BLaER1 treated with 17β-estradiol and CSF1 and Interleukin-3, amounts not matched to agents 10 nM and 100 nM (cell line): ENCODE results near the gene F13B.
"Not testable (repeated sequence)": the region's sequence is repeated elsewhere in the genome, so short reads cannot be mapped to it uniquely, and the experiment has no call there.

Experiments used
- H3K27ac ChIP-seq, 11 experiments: shearing (Covaris generic); formaldehyde crosslinking; 2 replicates each; pipeline ENCODE4 v1.8.1; 2022
- H3K27me3 ChIP-seq, 11 experiments: shearing (Covaris generic); formaldehyde crosslinking; 2 replicates each; pipeline ENCODE4 v1.8.1; 2022
- H3K36me3 ChIP-seq, 11 experiments: shearing (Covaris generic); formaldehyde crosslinking; 2 replicates each; pipeline ENCODE4 v1.8.1; 2022
- H3K4me1 ChIP-seq, 10 experiments: shearing (Covaris generic); formaldehyde crosslinking; 2 replicates each; pipeline ENCODE4 v1.8.1; 2022
- H3K4me2 ChIP-seq, 11 experiments: shearing (Covaris generic); formaldehyde crosslinking; 2 replicates each; pipeline ENCODE4 v1.8.1; 2022
- H3K4me3 ChIP-seq, 10 experiments: shearing (Covaris generic); formaldehyde crosslinking; 2 replicates each; pipeline ENCODE4 v1.8.1; 2022
- H3K9ac ChIP-seq, 11 experiments: shearing (Covaris generic); formaldehyde crosslinking; 2 replicates each; pipeline ENCODE4 v1.8.1; 2022
- H3K9me3 ChIP-seq, 11 experiments: shearing (Covaris generic); formaldehyde crosslinking; replicated peaks in 1 of 11; 2 replicates each; pipeline ENCODE4 v1.8.1; 2022
- H4K20me1 ChIP-seq, 11 experiments: shearing (Covaris generic); formaldehyde crosslinking; 2 replicates each; pipeline ENCODE4 v1.8.1; 2022
- Cebpa-rat ChIP-seq, 11 experiments: shearing (Covaris generic); IDR thresholded peaks; 2 replicates each; pipeline ENCODE4 v1.8.1; 2022

The F13B gene

DNA sequence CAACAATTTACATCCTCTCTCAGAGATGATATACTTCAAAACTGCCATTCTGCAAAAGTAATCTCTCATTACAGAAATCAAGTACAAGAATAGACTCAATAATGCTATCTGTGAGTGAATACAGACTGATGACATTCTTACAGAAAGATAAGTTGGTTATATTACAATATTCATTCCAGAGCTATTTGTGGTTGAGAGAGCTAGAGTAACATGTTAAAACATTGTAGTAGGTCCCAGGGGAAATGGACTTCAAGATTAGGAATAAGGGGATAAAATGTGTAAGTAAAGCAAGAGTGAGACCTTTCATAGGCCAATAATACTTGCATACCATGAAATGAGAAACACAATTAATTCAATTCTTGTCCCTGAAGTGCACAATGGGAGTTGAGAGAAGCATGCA lies 1.5 kb downstream of the F13B start:
- peaks cover 0 to 16% (median 11%) of the 10 kb centered on the region in 11 experiments; a peak in 13 of 22 replicates for H3K9me3 ChIP-seq
- H3K4me2 ChIP-seq, result no peak overlapping the region
- H4K20me1 ChIP-seq, result no peaks in the 10 kb centered on the region
- no peak for TF ChIP-seq Cebpa-rat (IDR thresholded peaks at IDR 0.05)
- H3K27ac ChIP-seq, result no peak overlapping the region
- no peaks in the 10 kb centered on the region for H3K36me3 ChIP-seq
- H3K4me3 ChIP-seq, result no peak overlapping the region
- peaks cover 0 to 13% (median 9%) of the 10 kb centered on the region in 10 experiments; a peak in 9 of 20 replicates for H3K4me1 ChIP-seq
- no peaks in the 10 kb centered on the region for H3K27me3 ChIP-seq
- H3K9ac ChIP-seq, result no peak overlapping the region

DNA sequence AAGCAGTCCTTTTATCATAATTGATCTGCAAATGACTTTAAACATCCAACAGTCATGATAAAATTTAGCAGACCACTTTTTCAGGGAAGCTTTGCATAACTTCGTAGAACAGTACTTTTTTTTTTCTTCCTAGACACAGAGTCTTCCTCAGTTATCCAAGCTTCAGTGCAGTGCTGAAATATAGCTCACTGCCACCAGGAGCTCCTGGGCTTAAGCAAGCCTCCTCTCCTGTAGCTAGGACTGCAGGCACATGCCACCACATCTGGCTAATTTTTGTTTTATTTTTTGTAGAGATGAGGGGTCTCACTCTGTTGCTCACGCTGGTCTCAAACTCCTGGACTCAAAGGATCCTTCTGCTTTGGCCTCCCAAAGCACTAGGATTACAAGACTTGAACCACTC lies 3.8 kb downstream of the F13B start:
- Histone ChIP-seq H3K4me1 (peaks cover 0 to 13% (median 9%) of the 10 kb centered on the region in 10 experiments; a peak in 9 of 20 replicates), H3K36me3 (no peaks in the 10 kb centered on the region), H4K20me1 (no peaks in the 10 kb centered on the region), H3K27ac (peak overlapping the region in 2 of 11 experiments; percentile 3 to 35; a peak in 2 of 22 replicates), H3K27me3 (no peaks in the 10 kb centered on the region), H3K9me3 (no peaks in the 10 kb centered on the region), H3K4me3 (no peak overlapping the region), H3K4me2 (peak overlapping the region in 6 of 11 experiments; percentile 7 to 43 (median 33); a peak in 8 of 22 replicates), H3K9ac (no peak overlapping the region)
- TF ChIP-seq Cebpa-rat (IDR thresholded peaks at IDR 0.05), result no peak

DNA sequence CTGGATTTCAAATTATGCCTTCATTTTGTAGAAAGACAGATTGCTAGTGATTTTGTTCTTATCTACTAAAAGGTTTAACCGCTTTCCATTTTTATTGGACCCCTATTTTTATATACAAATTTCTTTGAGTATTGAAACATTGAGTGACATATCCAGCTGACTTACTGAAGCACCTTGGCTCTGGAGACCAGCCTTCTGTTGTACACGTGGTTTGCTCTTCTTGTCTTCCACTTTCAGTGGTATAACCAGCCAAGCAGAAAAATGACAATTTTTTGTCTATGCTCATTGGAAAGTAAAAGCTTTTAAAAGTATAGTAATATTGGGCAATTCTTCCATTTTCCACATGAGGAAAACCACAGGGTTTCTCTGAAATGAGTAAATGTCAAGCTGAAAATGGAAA lies 4.4 kb downstream of the F13B start:
- peaks cover 0 to 13% (median 9%) of the 10 kb centered on the region in 10 experiments; a peak in 9 of 20 replicates for H3K4me1 ChIP-seq
- no peaks in the 10 kb centered on the region for H3K9me3 ChIP-seq
- no peak overlapping the region for H3K4me3 ChIP-seq
- H4K20me1 ChIP-seq, result no peaks in the 10 kb centered on the region
- H3K36me3 ChIP-seq, result no peaks in the 10 kb centered on the region
- peak overlapping the region in 1 of 11 experiments; percentile 3; a peak in 1 of 22 replicates for H3K27ac ChIP-seq
- no peaks in the 10 kb centered on the region for H3K27me3 ChIP-seq
- peak overlapping the region in 7 of 11 experiments; percentile 7 to 43 (median 20); a peak in 8 of 22 replicates for H3K4me2 ChIP-seq
- no peak overlapping the region for H3K9ac ChIP-seq
- no peak for TF ChIP-seq Cebpa-rat (IDR thresholded peaks at IDR 0.05)

DNA sequence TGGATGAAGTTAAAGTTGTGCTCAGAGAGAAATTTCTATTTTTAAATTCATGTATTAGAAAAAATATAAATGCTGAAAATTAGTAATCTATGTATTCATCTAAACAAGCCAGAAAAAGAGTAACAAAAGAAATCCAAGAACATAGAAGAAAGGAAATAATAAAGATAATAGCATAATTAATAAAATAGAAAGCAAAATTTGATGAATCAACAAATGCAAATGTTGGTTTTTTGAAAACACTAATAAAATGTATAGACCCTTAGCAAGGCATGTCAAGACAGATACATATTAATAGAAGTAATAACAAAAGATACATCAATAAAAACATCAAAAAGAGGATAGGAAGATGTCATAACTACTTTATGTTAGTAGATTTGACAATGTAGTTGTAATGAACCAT lies 18.0 kb downstream of the F13B start:
- H3K4me3 ChIP-seq, result no peak overlapping the region
- H3K4me1 ChIP-seq, result peaks cover 0 to 5% (median 0%) of the 10 kb centered on the region in 10 experiments; a peak in 1 of 20 replicates
- H3K4me2 ChIP-seq, result no peak overlapping the region
- no peaks in the 10 kb centered on the region for H3K27me3 ChIP-seq
- peaks cover 0 to 9% (median 5%) of the 10 kb centered on the region in 11 experiments; a peak in 7 of 22 replicates for H3K9me3 ChIP-seq
- no peaks in the 10 kb centered on the region for H4K20me1 ChIP-seq
- H3K27ac ChIP-seq, result no peak overlapping the region
- TF ChIP-seq Cebpa-rat (IDR thresholded peaks at IDR 0.05), result no peak
- H3K36me3 ChIP-seq, result no peaks in the 10 kb centered on the region
- no peak overlapping the region for H3K9ac ChIP-seq

DNA sequence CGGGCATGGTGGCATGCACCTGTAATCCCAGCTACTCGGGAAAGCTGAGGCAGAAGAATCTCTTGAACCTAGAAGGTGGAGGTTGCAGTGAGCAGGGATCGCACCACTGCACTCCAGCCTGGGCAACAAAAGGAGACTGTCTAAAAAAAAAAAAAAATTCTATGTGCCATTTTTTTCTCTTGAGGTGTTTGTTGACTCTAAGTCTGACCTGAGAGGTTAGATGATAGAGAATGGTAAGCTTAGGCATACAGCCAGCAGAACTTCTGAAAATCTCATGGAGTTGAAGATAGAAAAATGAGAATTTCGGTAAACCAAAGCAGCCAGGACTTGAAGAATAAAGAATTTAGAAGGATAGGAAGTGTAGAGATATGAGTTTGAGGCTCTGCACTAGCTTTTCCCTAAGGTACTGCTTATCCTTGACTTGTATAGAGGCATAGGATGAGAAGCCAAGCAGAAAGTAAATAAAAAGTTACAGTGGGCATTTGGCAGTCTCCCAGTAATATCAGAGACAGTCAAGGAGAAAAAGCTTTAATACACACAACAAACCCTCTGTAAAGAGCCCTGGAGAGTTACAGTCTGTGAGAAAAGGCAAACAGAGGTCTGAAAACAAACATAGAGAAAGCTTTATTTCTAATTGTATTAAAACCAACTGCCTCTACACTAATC lies 24.3 kb downstream of the F13B start:
- Histone ChIP-seq H3K9ac (no peak overlapping the region), H3K4me3 (no peak overlapping the region), H3K27me3 (no peaks in the 10 kb centered on the region), H3K27ac (no peak overlapping the region), H3K4me1 (no peaks in the 10 kb centered on the region), H4K20me1 (no peaks in the 10 kb centered on the region), H3K4me2 (no peak overlapping the region), H3K9me3 (no peaks in the 10 kb centered on the region), H3K36me3 (no peaks in the 10 kb centered on the region)
- no peak for TF ChIP-seq Cebpa-rat (IDR thresholded peaks at IDR 0.05)

DNA sequence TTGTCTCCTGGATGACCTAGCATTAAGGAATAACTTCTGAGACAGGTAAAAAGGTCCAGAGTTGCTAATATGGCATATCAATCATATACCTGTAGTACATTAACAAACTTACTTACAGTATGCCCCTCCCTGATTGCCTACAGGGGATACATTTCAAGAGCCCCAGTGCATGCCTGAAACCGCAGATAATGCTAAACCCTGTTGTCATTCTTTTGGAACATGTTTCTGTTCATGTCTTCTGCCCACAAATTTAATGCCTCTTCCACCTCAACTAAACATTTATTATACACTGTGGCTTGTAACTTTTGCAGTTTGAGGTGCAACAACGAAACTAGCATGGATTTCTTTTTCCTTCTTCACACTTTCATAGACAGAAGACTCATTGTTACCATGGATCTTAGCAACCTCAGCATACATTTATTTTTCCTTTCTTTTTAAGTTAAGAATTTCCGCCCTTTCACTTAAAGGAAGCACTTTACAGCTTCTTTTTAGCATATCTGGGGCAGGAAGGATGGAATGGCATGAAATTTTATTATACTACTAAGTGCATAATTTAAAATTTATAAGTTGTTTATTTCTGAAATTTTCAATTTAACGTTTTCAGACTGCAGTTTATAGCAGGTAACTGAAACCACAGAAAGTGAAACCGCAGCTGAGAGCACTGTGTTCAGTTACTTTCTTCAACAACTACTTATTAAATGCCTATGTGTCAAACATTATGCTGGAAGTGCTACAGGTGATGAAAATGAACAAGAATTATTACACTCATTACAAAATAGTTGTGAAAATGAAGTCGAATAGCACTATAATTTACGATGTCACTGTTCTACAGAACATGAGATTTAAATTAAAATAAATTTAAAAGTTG lies 25.3 kb downstream of the F13B start:
- no peak for TF ChIP-seq Cebpa-rat (IDR thresholded peaks at IDR 0.05)
- no peak overlapping the region for H3K9ac ChIP-seq
- H4K20me1 ChIP-seq, result no peaks in the 10 kb centered on the region
- no peaks in the 10 kb centered on the region for H3K27me3 ChIP-seq
- H3K27ac ChIP-seq, result no peak overlapping the region
- no peak overlapping the region for H3K4me2 ChIP-seq
- no peaks in the 10 kb centered on the region for H3K9me3 ChIP-seq
- H3K36me3 ChIP-seq, result no peaks in the 10 kb centered on the region
- H3K4me3 ChIP-seq, result no peak overlapping the region
- no peaks in the 10 kb centered on the region for H3K4me1 ChIP-seq

DNA sequence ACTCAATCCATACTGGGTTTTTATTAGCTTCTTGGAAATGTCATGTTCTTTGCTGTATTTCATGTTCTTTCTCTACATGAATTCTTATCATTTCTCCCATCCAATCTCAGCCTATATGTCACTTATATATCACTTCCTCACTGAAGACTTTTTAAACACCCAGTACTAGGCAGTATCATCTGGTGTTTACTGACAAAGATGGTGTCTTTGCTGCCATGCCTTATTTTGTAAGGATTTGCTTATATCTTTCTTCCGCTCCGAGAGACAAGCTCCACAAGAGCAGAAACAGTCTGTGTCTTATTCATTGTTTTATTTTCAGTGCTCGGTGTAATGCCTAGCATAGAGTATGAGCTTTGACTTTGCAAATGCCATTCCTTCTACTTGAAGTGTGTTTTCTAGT lies 30.2 kb downstream of the F13B start:
- Histone ChIP-seq H3K4me2 (no peak overlapping the region), H3K4me1 (no peaks in the 10 kb centered on the region), H3K27me3 (no peaks in the 10 kb centered on the region), H4K20me1 (no peaks in the 10 kb centered on the region), H3K4me3 (no peak overlapping the region), H3K9me3 (no peaks in the 10 kb centered on the region), H3K27ac (no peak overlapping the region), H3K9ac (no peak overlapping the region), H3K36me3 (no peaks in the 10 kb centered on the region)
- TF ChIP-seq Cebpa-rat (IDR thresholded peaks at IDR 0.05), result no peak

DNA sequence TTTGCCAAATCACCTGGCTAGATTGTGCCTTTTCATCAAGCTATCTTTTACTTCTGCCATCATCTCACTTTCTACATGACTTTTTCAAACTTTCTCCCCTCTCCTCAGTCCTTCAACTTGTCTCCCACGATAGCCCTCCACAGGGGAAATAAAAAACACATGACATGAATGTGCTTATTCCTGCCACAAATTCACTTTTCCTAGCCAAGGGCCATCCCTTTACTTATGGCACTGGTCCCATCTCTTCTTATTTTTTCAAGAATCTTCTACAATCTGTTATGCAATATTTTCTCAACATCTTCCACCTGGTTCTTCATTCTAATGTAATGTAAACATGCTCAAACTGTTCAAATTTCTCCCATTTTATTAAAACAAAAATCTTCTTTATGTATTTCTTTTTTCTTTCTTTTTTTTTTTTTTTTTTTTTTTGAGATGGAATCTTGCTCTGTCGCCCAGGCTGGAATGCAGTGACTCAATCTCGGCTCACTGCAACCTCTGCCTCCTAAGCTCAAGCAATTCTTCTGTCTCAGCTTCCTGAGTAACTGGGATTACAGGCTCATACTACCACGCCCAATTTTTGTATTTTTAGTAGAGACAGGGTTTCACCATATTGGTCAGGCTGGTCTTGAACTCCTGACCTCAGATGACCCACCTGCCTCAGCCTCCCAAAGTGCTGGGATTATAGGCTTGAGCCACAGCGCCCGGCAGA lies 32.3 kb downstream of the F13B start:
- H3K4me3 ChIP-seq, H3K4me2 ChIP-seq, H3K4me1 ChIP-seq, H3K36me3 ChIP-seq, H3K27me3 ChIP-seq, H3K27ac ChIP-seq, H4K20me1 ChIP-seq, H3K9ac ChIP-seq, H3K9me3 ChIP-seq: not testable (repeated sequence)

DNA sequence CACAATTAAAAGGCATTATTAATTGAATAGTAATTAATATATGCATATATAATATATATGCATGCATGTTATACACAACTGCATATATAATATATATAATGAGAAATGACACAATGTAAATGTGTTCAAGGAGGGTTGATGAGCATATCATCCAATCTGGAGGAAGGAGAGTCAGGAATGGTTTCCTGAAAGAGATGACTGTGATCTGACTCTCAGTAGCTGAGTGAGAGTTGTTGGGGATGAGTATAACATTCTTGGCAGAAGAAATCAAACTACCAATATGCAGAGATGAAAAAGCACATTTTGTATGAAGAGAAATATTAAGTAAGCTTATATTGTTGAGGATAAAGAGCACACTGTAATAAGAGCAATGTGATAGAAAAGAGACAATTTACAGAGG lies 37.3 kb downstream of the F13B start:
- no peak for TF ChIP-seq Cebpa-rat (IDR thresholded peaks at IDR 0.05)
- no peak overlapping the region for H3K27ac ChIP-seq

More for the DNA sequence above, 37.3 kb downstream of the F13B start:
- Histone ChIP-seq H3K36me3 (no peaks in the 10 kb centered on the region), H3K4me2 (no peak overlapping the region), H3K9me3 (no peaks in the 10 kb centered on the region), H3K4me3 (no peak overlapping the region), H3K9ac (no peak overlapping the region), H3K4me1 (no peaks in the 10 kb centered on the region), H3K27me3 (no peaks in the 10 kb centered on the region), H4K20me1 (no peaks in the 10 kb centered on the region)
